HCT116 (cell line): ENCODE measurements around the gene CHTF8.

ENCODE experiments used
- CTCF ChIP-seq, 3 experiments: fragments of 200-600 bp in 1 of 3; sonication (generic) in 1 of 3; IDR thresholded peaks in 2 of 3; conservative IDR thresholded peaks in 1 of 3; 2 replicates each; pipeline ENCODE4 v1.5.1; 2012 to 2017; ENCODE audit warnings: low read depth in 2 of 3, low read length in 2 of 3, antibody characterized with exemption in 1 of 3, borderline replicate concordance in 1 of 3, control low read depth in 1 of 3, mild to moderate bottlenecking in 1 of 3, mixed read lengths in 1 of 3, mixed run types in 1 of 3, moderate library complexity in 1 of 3; ENCODE audit not compliant: insufficient read depth in 1 of 3
- EGR1 ChIP-seq: IDR thresholded peaks from 2 replicates; pipeline ENCODE4 v1.6.1; 2012; ENCODE audit warnings: low read depth
- EZH2phosphoT487 ChIP-seq: fragments of 200-600 bp; IDR thresholded peaks from 2 replicates; pipeline ENCODE4 v1.6.1; 2018; ENCODE audit warnings: antibody characterized with exemption, borderline replicate concordance
- JUND ChIP-seq: IDR thresholded peaks from 2 replicates; pipeline ENCODE4 v1.6.1; 2012
- MAX ChIP-seq: IDR thresholded peaks from 2 replicates; pipeline ENCODE4 v1.6.1; 2012
- POLR2A ChIP-seq: IDR thresholded peaks from 2 replicates; pipeline ENCODE4 v1.7.0; 2011; ENCODE audit warnings: borderline replicate concordance; ENCODE audit not compliant: insufficient read depth, insufficient read length; ENCODE audit errors: extremely low read depth
- POLR2AphosphoS5 ChIP-seq: IDR thresholded peaks from 2 replicates; pipeline ENCODE4 v1.6.1; 2011; ENCODE audit warnings: mild to moderate bottlenecking, low read depth, low read length, moderate library complexity
- REST ChIP-seq: IDR thresholded peaks from 2 replicates; pipeline ENCODE4 v1.6.1; 2012; ENCODE audit warnings: low read depth
- TCF7L2 ChIP-seq: IDR thresholded peaks from 2 replicates; pipeline ENCODE4 v1.7.0; 2011; ENCODE audit warnings: borderline replicate concordance, inconsistent platforms; ENCODE audit not compliant: insufficient read depth, insufficient read length; ENCODE audit errors: extremely low read depth
- ZNF274 ChIP-seq: fragments of 200-500 bp; sonication (Bioruptor generic); IDR thresholded peaks from 2 replicates; pipeline ENCODE4 v1.6.1; 2014; ENCODE audit warnings: mild to moderate bottlenecking, low read depth, low read length, inconsistent platforms

- TF ChIP-seq EZH2phosphoT487, result no peak
- no peak for TF ChIP-seq EGR1
- TF ChIP-seq JUND, result no peak
- no peak for TF ChIP-seq CTCF (IDR thresholded peaks at IDR 0.05 in 2 of 3, conservative IDR thresholded peaks at IDR 0.05 in 1 of 3; ENCODE audit: borderline replicate concordance in 1 of 3, insufficient read depth in 1 of 3, low read depth in 2 of 3, low read length in 2 of 3)
- TF ChIP-seq MAX, result no peak
- no peak for TF ChIP-seq REST
- TF ChIP-seq POLR2A, result no peak
- no peak; the same call in none of the 2 replicates for TF ChIP-seq POLR2AphosphoS5
- TF ChIP-seq ZNF274, result no peak
- no peak for TF ChIP-seq TCF7L2
Observed at GRCh38 chr16:69108064-69108904, 24.1 kb downstream of the CHTF8 start.
